Fibroblast of villous mesenchyme (primary cell): ENCODE results near the gene TMEM244. TPM values are rescaled to one million over a fixed set of nuclear protein-coding genes. Genes with fewer than 3 reads are reported as not detected.
A peak's percentile ranks its signal among the peaks of the same experiment; 100 is the strongest.
"Not testable (repeated sequence)": the region's sequence is repeated elsewhere in the genome, so short reads cannot be mapped to it uniquely, and the experiment has no call there.

Source experiments
- DNase-seq: peaks from one replicate; pipeline ENCODE4 v3.0.0-alpha.2; 2010; ENCODE audit warnings: low read depth
- H3K4me3 ChIP-seq: 2 replicates; pipeline ENCODE4 v1.5.1; 2011; ENCODE audit warnings: low read depth, mild to moderate bottlenecking, low read length
- CTCF ChIP-seq: IDR thresholded peaks from 2 replicates; pipeline ENCODE4 v1.5.1; 2012; ENCODE audit warnings: low read depth, mild to moderate bottlenecking, low read length; ENCODE audit not compliant: insufficient read depth
- total RNA-seq: library from RNA; depleted of rRNA; stranded (reverse); fragments of >200 nt; gene quantifications from 2 replicates; pipeline ENCODE4 v1.2.3, GENCODE V29; 2012

Gene TMEM244
- total RNA-seq, 1 donor = not detected

GRCh38 chr6:129844118-129844891, 16.8 kb downstream of the TMEM244 start:
- peak; percentile 79 for DNase-seq
- no peak for TF ChIP-seq CTCF
- H3K4me3 ChIP-seq = no peak overlapping the region

GRCh38 chr6:129843573-129843972, 17.5 kb downstream of the TMEM244 start:
- TF ChIP-seq CTCF = no peak
- DNase-seq = no peak
- H3K4me3 ChIP-seq = no peak overlapping the region

- no peak for TF ChIP-seq CTCF
- no peak overlapping the region for H3K4me3 ChIP-seq
- DNase-seq = no peak
These were observed 18.2 kb downstream of the TMEM244 start for GRCh38 chr6:129842881-129843409.

- DNase-seq = no peak
- no peak for TF ChIP-seq CTCF
- H3K4me3 ChIP-seq = no peak overlapping the region
These were observed 19.0 kb downstream of the TMEM244 start for GRCh38 chr6:129842137-129842536.

- DNase-seq, H3K4me3 ChIP-seq: not testable (repeated sequence)
These were observed 21.6 kb downstream of the TMEM244 start for GRCh38 chr6:129839562-129839961.

GRCh38 chr6:129835691-129836090, 25.4 kb downstream of the TMEM244 start:
- no peak for TF ChIP-seq CTCF
- H3K4me3 ChIP-seq = no peak overlapping the region
- DNase-seq = no peak

- no peak for DNase-seq
- H3K4me3 ChIP-seq = no peak overlapping the region
- TF ChIP-seq CTCF = no peak
These were observed 28.8 kb downstream of the TMEM244 start for GRCh38 chr6:129832299-129832698.
